GM12801 (cell line): ENCODE data around the gene SDCBP2.

Source experiments
- TF ChIP-seq, protein P1 (sequence below): IDR thresholded peaks from one replicate; pipeline ENCODE4 v1.5.1; 2011; ENCODE audit warnings: control low read depth; ENCODE audit not compliant: insufficient read length; ENCODE audit errors: extremely low read depth

The SDCBP2 gene

DNA sequence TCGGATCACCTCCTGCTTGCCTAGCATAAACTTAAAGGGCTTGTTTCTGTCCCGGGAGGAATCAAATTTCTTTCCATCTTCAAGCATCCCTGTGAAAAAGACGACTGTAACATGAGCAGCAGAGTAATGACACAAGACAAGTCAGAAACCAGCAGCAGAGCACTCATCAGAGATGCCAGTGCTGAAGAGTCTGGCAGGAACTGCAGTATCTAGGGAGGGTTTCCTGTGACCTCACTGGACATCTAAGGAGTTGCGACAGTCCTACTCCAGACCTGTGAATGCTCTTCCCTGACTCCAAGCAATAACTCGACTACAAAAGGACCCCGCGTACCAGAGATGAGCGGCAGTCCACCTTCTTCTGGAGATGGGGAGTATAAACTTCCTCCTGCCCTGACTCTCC lies 46.6 kb upstream of the SDCBP2 start:
- TF ChIP-seq, protein P1, sequence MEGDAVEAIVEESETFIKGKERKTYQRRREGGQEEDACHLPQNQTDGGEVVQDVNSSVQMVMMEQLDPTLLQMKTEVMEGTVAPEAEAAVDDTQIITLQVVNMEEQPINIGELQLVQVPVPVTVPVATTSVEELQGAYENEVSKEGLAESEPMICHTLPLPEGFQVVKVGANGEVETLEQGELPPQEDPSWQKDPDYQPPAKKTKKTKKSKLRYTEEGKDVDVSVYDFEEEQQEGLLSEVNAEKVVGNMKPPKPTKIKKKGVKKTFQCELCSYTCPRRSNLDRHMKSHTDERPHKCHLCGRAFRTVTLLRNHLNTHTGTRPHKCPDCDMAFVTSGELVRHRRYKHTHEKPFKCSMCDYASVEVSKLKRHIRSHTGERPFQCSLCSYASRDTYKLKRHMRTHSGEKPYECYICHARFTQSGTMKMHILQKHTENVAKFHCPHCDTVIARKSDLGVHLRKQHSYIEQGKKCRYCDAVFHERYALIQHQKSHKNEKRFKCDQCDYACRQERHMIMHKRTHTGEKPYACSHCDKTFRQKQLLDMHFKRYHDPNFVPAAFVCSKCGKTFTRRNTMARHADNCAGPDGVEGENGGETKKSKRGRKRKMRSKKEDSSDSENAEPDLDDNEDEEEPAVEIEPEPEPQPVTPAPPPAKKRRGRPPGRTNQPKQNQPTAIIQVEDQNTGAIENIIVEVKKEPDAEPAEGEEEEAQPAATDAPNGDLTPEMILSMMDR: no peak

DNA sequence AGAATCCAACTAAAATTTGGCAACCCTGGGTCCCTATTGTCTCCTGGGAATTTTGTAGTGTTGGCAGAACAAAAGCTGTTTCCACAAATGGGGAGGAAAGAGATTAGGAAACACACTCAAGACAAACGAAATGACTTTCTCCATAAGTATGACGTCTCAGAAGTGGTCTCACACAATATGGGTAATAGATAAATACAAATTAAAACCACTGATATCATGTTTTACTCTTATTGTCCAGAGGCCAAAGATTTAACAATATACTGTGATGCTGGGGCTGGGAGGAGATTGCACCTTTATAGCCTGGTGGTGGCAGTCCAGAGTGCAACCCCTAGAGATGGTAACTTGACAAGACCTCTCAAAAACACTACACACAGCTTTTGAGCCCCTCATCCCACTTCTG lies 45.3 kb upstream of the SDCBP2 start:
- TF ChIP-seq, protein P1: no peak

DNA sequence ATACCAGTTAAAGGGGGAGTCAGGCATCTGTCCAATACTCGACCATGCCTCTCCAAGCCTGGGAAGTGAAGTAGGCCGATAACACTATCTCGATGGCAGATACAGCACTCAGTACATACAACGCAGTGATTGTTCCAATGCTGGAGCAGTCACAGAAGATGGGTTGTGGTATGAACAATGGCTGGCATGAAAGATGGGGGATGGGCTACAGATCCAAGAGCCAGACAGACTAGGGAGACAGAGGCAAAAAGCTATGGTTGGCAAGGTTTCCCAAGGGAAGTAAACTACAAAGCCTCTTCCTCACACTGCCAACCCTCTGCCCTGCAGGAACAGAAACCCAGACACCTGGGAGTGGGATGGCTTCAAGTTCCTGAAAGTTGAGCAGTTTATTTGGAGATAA lies 44.7 kb upstream of the SDCBP2 start:
- TF ChIP-seq, protein P1: no peak

DNA sequence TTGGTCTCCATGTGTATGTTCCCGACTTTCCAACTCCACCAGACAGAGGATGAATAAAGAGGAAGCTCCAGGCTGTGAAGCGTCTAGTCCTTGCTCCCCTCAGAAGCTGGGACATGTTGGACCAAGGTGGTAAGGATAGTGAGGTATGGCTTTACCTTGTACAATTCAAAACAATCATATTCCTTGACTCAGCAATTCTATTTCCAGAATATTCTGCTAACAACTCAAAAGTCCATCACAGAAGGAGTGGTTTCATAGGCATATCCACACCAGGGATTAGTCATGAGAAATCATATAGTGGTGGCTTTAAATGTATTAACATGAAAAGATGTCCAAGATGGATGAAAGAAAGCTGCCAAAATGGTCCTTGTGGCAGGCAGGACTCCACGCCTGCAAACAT lies 44.1 kb upstream of the SDCBP2 start:
- TF ChIP-seq, protein P1: no peak

DNA sequence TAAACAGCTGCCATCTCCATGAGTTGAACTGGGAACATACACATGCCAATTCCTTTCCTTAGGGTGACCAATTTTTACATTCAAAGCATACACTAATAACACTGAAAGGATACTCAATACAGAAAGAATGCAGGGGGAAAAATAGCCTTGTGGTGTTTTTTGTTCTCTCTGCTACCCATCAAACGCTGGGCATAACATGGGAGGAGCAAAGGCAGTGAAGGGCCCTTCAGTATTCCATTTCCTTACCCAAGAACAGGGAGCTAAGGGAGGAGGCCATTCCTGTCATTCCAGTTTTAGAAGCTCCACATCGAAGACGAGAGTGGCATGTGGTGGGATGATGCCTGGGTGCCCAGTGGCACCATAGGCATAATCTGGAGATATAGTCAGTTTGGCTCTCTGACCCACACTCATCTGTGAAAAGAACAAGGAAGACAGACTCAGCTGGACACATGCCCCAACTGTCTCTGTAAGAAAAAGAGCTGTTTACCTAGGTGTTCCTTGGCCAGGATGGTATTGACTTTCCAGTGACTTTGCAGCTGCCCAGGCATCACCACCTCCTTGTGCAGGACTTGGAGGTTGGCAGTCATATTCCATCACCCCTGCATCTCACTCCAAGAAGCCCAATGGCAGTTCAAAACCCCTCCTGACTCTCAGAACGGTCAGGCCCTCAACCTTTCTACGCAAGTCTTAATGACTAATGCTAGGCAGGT lies 43.0 kb upstream of the SDCBP2 start:
- TF ChIP-seq, protein P1: no peak

DNA sequence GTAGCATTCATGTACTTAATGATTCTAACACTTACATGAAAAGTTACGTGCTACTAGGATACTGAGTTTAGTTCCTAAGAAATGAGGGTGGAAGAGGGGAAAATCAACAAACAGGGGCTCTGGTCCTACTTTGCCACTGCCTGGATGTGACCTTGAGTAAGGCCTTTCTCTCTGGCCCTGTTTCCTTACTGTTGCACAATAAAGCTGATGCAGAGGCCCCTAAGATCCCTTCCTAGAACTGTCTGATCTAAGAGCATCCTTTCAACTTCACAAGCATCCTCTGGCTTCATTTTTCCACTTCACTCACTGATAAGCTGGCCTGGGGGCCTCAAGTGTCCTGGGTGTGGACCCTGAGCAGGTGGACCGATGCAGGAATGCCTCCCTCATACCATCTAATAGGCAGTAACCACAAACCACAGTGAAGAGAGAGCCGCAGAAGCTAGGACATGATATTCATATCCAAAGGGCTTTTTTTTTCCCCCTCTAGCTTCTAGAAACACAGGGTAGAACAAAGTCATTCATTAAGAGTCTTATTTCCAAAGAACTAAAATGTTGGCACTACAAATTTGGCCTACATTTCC lies 42.4 kb upstream of the SDCBP2 start:
- TF ChIP-seq, protein P1: no peak

DNA sequence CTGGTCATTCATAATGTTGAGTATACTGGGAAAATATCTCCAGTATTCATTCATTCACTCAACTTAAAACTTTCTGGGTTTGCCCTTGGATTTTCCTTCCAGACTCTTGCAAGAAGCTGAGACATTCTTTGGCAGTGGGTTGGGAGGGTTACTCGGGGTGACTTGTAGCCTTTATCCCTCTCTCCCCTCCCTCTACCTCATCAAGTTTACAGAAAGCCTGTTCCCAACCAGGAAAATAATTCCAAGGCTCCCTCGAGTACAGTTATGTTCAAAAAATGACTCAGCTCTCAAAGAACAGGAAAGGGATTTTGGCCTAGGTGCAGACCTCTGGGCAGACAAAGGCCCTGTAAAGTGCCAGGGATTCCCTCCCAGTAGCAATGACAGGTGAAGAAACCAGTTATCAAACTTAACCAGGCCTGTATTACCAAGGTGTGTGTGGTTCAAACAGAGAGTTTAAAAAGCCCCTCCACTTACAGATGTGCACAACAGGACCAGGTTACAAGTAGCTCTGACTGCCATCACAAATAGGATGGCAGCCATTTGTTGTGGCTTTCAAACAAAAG lies 41.7 kb upstream of the SDCBP2 start:
- TF ChIP-seq, protein P1: no peak
